Measurements from ENCODE around the gene NUDT5. TPM values are rescaled to one million over a fixed set of nuclear protein-coding genes. Genes with fewer than 3 reads are reported as not detected.
"Not testable (repeated sequence)": the region's sequence is repeated elsewhere in the genome, so short reads cannot be mapped to it uniquely, and the experiment has no call there.

Gene NUDT5
- total RNA-seq, 4 donors from 2014 or later, result 37.2 to 49.2 (median 41.8) TPM

GRCh38 chr10:12237265-12238220 is 41.9 kb upstream of the NUDT5 start:
- no peaks in the 10 kb centered on the region for H3K27me3 ChIP-seq
- 86% methylated on average over 13 of the region's 13 CpGs for whole genome bisulfite sequencing
- H3K36me3 ChIP-seq, result peaks cover 29% of the 10 kb centered on the region
- H3K9me3 ChIP-seq, result no peaks in the 10 kb centered on the region
- H3K4me1 ChIP-seq, result peaks cover 29% of the 10 kb centered on the region
- no peak for DNase-seq (ENCODE audit: low spot score in 2 of 2)
- TF ChIP-seq CTCF (IDR thresholded peaks at IDR 0.05) (no peak), POLR2A (IDR thresholded peaks at IDR 0.05) (no peak), POLR2AphosphoS5 (IDR thresholded peaks at IDR 0.05) (no peak), EP300 (IDR thresholded peaks at IDR 0.05) (no peak)
- no peak overlapping the region for H3K4me3 ChIP-seq
- H3K27ac ChIP-seq, result no peak overlapping the region

GRCh38 chr10:12235796-12236195 is 40.1 kb upstream of the NUDT5 start:
- DNase-seq (ENCODE audit: low spot score in 2 of 2), result no peak
- H3K9me3 ChIP-seq, result no peaks in the 10 kb centered on the region
- WGBS, result 53% methylated on average over 4 of the region's 4 CpGs
- peaks cover 11% of the 10 kb centered on the region for H3K4me1 ChIP-seq
- H3K27me3 ChIP-seq, result no peaks in the 10 kb centered on the region
- peaks cover 44% of the 10 kb centered on the region for H3K36me3 ChIP-seq
- TF ChIP-seq CTCF (IDR thresholded peaks at IDR 0.05) (no peak), POLR2AphosphoS5 (IDR thresholded peaks at IDR 0.05) (no peak), EP300 (IDR thresholded peaks at IDR 0.05) (no peak), POLR2A (IDR thresholded peaks at IDR 0.05) (no peak)
- H3K4me3 ChIP-seq, result no peak overlapping the region
- H3K27ac ChIP-seq, result no peak overlapping the region

- peaks cover 45% of the 10 kb centered on the region for H3K36me3 ChIP-seq
- no peaks in the 10 kb centered on the region for H3K9me3 ChIP-seq
- 58% methylated on average over 3 of the region's 3 CpGs for WGBS
- no peak for TF ChIP-seq POLR2AphosphoS5 (IDR thresholded peaks at IDR 0.05)
- TF ChIP-seq EP300 (IDR thresholded peaks at IDR 0.05), result no peak
- TF ChIP-seq CTCF (IDR thresholded peaks at IDR 0.05), result no peak
- no peak for TF ChIP-seq POLR2A (IDR thresholded peaks at IDR 0.05)
- DNase-seq (ENCODE audit: low spot score in 2 of 2), result no peak
- H3K27ac ChIP-seq, result no peak overlapping the region
- H3K4me3 ChIP-seq, result no peak overlapping the region
- no peaks in the 10 kb centered on the region for H3K27me3 ChIP-seq
- H3K4me1 ChIP-seq, result peaks cover 8% of the 10 kb centered on the region
These were observed 39.5 kb upstream of the NUDT5 start for GRCh38 chr10:12235116-12235694.

GRCh38 chr10:12234687-12235086 is 39.0 kb upstream of the NUDT5 start:
- H3K27ac ChIP-seq; H3K27me3 ChIP-seq; H3K4me1 ChIP-seq; DNase-seq (ENCODE audit: low spot score in 2 of 2); H3K4me3 ChIP-seq; H3K9me3 ChIP-seq: not testable (repeated sequence)
- H3K36me3 ChIP-seq, result peaks cover 47% of the 10 kb centered on the region
- 85% methylated on average over 5 of the region's 5 CpGs for WGBS

GRCh38 chr10:12228851-12229250 is 33.2 kb upstream of the NUDT5 start:
- WGBS, result 98% methylated on average over 11 of the region's 11 CpGs
- Histone ChIP-seq H3K4me1 (no peaks in the 10 kb centered on the region), H3K27ac (no peak overlapping the region), H3K9me3 (no peaks in the 10 kb centered on the region), H3K27me3 (no peaks in the 10 kb centered on the region), H3K36me3 (peaks cover 55% of the 10 kb centered on the region), H3K4me3 (no peak overlapping the region)
- no peak for TF ChIP-seq POLR2AphosphoS5 (IDR thresholded peaks at IDR 0.05)
- no peak for TF ChIP-seq CTCF (IDR thresholded peaks at IDR 0.05)
- TF ChIP-seq EP300 (IDR thresholded peaks at IDR 0.05), result no peak
- TF ChIP-seq POLR2A (IDR thresholded peaks at IDR 0.05), result no peak
- no peak for DNase-seq (ENCODE audit: low spot score in 2 of 2)

- not testable (repeated sequence) for H3K27me3 ChIP-seq; H3K4me3 ChIP-seq; DNase-seq (ENCODE audit: low spot score in 2 of 2); H3K9me3 ChIP-seq; H3K4me1 ChIP-seq; H3K27ac ChIP-seq
- peaks cover 39% of the 10 kb centered on the region for H3K36me3 ChIP-seq
- WGBS, result 98% methylated on average over 17 of the region's 28 CpGs
These were observed 30.7 kb upstream of the NUDT5 start for GRCh38 chr10:12226438-12226837.
